ENCODE results near the gene SFMBT1.

Gene SFMBT1

DNA sequence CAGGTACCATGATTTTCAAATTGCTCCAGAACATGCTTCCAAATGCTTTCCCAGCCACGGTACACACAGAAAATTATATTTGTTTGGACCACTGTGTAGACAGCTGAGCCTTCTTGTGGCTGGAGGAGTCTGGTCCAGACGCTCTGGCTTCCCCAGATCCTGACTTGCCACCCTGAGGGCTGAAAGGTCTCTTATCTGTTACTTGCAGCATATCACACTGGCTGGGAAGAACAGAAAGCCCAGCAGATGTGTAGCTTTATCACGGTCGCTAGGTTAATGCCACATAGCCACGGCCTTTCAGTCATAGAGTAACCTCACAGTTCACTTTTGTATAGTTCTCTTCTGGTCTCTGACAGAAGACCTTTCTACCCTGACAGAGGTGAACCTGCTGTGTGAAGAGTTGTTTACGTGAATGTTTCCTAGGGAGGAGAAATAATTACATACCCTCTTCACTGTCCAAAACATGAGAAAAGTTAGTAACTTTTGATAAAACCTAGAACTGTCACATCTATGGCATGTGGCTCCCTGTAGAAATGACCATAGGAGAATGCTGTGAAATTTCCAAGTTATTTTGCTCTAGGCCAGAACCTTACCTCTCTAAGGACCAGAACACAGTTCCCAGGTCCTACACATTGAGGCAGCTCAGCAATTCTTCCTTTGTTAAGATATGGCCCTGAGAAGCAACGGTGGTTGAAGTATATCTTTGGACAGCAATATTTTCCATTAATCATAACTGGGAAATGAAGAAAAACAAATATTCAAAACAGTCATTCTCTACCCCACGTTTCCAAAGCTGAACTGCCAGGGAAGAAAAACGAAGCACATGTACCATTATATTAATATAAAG is 132.8 kb downstream of the SFMBT1 start:
- no peak for DNase-seq

DNA sequence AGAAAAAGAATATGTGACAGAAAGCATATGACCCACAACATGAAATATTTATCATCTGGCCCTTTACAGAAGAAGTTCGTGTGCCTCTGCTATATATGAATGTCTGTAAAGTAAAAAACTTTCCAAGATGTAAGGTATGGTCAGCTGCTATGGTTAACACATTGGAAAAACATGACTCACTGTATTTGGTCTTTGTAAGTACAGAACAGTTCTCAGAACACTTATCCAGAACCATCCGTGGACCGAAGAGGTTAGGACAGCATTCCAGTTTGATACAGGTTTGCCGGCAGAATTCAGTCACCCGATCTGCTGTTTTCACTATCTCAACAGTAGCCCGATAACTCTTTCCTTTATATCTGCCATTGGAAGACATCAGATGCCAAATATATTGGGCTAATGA is 135.1 kb downstream of the SFMBT1 start:
- DNase-seq = no peak

DNA sequence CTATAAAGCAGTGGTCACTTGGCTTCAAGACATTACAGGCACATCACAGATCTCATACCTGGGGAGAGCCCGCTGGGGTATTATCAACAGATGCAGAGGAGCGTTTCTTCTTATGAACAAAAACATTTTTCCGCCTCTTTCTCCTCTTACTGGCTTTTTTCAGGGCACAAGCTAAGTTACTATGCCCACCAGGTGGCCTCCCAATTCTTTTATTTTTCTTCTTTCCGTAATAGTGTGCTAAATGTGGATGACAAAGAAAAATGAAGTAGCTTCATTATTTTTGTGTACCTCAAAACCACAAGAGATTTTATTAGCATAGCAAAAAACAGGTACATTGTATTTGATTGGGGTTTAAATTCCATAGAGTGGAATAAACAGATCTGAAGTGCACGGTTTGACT is 138.4 kb downstream of the SFMBT1 start:
- DNase-seq = no peak

DNA sequence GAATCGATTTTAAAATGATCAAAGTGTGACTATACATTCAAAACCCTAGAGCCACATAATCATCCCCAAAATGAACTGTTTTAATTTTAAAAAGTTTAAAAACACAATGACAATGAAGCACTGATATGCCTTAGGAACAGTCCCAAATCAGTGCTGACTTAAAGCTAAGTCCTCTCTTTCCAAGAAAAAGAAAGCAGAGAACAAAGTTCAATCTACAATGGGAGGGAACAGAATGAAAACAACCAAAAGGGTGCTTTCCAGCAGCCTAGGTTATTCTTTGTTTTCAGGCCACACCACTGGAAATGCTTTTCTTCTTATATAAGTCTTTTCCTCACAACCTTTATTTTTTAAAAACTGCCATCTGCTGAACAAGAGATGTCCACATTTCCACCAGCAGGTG is 141.3 kb downstream of the SFMBT1 start:
- no peak for DNase-seq

DNA sequence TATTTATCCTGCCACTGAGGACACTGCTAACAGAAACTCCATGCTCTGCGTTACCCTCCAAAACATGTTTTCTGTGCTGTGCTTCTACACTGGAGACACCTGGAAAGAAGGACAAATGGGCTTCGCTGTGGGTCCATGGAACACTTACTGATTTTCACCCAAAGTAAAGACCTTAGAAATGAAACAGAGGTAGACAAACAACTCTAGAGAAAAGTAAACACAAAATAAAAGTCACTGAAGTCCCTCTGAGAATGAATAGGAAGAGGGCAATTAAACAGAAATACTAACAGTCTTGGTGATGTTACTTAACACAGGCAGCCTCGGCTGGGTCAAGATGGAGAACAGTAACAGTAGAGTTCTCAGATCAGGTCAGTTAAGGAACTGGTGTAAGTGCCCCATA is 141.9 kb downstream of the SFMBT1 start:
- no peak for DNase-seq

DNA sequence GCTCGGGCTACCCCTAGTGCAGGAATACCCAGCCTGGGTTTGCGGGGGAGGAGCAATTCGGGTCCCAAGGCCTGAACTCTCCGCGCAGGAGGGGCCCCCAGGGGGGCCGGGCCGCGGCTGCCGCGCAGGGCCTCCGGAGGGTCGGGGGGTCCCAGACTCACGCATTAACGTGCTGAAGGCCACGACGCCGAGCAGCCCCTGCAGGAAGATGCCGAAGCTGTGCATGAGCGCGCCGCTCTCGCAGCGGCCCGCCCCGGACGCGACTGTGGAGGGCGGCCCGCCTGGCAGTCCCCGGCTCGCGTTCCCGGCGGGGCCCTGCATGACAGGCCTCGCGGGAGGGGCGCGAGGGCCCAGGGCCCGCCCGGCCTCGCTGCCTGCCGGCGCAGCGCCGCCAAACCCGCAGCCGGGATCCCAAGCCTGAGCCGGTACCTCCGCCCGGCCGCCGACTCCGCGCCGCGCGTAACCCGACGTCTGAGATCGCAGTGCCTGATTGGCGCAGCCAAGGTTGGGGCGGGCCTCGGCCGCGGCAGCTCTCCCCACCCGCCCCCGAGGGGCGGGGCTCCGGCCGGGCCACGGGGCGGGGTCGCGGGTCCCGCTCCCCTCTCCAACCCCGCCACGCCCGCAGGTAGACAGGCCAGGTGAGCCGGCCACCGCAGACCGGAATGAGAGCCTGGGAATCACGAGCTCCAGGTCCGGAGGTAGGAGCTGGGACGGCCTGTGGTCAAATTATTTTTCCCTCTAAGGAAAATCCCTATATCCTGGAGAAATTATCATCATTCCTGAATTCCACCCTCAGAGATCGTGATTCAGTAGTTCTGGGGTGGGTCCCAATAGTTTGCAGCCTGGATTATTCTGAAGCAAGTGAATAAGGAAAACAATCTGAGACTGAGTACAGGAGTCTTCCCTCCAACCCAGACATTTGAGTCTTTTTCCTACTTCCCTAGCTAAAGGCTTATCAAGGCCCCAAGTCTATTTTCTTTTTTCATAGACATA is 148.4 kb downstream of the SFMBT1 start, which contains the start of gene STIMATE:
TSS of gene STIMATE (minus strand) at position 419 of the 993 bp plus-strand sequence. CDS start at position 321, 98 bp downstream.
- DNase-seq = peak; percentile 91

DNA sequence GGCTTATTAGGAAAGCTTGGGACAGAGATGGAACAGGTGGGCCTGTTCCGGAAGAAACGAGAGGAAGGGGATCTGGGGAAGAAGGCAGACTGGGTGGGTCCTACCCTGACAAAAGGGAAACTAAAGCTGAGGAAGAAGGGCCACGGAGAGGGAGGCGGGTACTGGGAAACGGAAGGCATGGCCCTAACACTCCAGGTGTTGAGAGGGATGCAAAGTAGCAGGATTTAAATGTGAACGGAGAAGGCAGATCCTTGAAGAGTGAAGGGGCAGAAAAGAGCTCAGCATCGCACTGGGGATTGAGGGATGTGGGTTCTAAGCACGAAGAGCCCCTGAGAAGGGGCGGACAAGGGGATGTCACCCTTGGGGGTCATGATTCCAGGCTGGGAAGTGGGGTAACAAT is 149.3 kb downstream of the SFMBT1 start:
- DNase-seq = no peak

DNA sequence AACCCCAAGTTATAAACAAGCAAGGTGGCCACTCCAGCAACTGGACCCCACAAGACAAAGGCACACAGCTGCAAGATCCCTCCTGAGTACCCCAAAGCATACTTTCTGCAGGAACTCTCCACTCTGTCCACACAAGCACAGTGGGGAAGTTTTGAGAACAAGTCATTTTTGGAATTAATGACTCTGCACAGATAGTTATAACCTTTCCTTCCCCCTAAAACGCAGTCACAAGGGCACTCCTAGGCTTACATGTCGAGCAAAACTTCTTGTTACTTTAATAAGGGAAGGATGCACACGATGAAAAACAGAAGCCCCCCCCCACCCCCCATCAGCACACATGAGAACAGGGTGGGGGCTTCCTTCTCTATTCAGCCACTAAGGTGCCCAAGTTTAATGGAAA is 149.7 kb downstream of the SFMBT1 start:
- DNase-seq = no peak

DNA sequence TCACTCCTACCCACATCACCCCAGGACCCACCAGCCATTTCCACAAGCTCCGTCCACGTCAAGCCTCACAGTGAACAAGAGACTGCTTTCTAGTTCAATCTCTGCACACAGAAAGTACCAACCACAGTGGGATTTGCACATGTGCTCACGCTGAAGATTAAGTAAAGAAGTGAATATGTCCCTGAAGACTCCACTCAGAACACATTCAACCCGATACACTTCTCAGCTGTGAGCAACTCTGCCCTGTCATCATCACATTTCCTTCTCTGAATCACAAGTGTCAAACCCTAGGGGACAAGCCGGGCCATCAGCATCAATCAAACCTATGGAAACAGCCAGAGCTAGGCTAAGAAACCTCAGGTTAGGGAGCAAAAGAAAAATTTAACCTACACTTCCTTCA is 150.5 kb downstream of the SFMBT1 start:
- no peak for DNase-seq

DNA sequence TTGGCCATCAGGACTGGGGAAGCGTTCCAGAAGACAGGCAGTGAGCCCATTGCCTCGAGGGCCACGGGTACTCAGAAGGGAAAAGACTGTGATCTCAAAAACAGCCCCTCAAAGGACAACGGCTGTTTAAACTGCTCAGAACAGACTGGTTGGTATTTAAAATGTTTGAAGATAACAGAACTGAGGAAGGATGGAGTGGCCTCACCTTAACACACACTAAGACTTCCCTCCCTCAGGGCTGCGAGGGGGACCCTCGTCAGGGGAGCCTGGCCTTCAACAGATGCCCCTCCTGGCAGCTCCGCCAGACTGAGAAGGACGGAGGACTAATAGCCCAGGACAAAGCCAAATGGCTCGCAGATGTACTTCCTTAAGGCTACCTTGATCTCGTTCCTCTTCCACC is 151.1 kb downstream of the SFMBT1 start:
- no peak for DNase-seq

DNA sequence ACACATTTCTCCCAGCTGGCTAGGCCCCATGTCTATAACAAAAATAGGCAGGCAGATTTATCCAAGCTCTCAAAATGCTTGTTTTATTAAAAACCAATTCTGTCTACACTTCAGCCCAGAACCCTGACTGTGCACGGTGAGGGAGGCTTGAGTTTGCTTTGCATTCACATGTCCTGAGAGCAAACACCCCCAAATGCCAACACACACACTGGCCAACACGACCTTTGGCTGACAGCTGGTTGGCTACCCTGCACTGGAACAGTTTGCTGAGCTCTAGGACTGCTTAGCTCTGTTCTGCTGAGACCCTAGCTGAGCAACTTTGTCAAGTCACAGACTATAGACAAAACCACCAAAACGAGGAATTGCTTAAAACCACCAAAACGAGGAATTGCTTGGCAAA is 152.2 kb downstream of the SFMBT1 start:
- DNase-seq = no peak

DNA sequence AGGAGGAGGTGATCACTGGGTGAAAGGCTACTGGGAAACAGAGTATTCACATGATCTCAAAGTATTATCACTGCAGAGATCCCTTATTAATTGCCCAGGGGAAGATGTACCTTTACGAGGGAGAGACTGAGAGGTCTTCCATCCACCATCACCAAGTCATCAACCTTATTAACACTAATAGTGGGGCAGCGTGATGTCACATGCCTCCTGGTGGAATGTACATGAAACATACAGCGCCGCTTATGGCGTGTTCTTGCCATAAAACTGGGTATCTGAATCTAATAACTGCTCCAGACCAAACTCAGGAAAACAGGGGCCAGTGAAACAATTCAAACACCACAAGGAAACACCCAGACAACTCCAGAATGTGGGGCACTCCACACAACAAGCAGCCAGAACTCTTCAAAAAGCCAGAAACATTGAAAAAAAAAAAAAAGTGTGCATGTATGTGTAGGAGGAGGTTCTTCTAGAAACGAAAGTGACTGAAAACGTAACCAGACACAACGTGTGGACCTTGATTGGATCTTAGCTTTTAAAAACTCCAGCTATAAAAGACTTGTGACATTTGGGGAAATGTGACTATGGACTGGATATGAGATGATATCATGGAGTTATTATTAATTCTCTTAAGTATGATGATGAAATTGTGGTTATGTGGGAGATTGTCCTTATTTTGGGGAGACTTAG is 153.1 kb downstream of the SFMBT1 start:
- DNase-seq = peak; percentile 25

DNA sequence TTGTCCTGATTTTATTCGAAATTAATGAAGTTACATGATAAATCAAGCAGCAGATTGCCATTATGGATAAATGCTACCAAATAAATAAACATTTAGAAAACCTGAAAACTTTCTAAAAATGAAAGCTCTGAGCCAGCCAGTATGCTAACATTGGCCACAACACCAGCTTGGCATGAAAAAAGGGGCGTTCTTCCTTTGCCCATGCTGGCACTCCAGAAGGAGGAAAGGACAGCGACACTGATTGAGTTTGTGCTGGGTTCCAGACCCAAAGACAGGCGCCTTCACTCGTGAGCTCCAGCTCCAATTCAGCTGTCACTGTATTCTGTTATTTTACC is 153.6 kb downstream of the SFMBT1 start:
- no peak for DNase-seq

DNA sequence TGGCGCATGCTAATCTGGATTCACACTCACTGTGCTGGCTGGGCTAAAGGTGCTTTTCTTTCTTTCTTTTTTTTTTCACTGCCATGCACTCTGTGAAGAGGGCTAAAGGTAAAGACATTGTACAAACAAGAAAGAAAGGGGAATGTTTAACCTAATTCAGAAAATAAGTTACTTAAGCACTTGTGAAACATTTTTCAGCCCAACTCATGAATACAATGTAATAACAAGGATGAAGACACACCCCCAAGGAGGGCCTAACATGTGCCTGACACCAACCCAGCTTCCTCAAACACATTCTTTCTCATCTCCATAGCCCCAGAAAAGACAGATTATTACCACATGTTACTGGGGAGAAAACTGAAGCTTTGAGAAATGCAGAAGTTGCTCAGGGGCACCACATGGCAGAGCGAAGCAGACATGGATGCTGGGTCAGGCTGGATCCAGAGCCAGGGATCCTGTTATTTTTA is 154.2 kb downstream of the SFMBT1 start:
- no peak for DNase-seq

DNA sequence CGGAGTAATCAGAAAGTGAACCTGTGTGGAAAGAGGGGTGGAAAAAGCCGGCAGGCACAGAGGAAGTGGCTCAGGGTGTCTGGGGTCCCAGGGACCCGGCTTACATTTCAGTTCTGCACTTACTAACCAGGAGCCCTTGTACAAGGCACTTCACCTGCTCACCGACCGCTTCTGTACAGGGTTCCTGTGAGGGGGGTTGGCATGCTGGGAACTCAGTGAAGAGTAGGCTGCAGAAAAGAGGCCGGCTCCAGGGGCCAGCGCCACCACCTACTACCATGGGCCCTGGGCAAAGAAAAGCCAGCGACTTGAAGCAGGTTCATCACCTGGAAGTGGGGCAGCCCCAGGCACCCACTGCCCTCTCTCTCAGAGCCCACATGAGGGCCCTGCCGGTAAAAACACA is 154.7 kb downstream of the SFMBT1 start:
- no peak for DNase-seq

DNA sequence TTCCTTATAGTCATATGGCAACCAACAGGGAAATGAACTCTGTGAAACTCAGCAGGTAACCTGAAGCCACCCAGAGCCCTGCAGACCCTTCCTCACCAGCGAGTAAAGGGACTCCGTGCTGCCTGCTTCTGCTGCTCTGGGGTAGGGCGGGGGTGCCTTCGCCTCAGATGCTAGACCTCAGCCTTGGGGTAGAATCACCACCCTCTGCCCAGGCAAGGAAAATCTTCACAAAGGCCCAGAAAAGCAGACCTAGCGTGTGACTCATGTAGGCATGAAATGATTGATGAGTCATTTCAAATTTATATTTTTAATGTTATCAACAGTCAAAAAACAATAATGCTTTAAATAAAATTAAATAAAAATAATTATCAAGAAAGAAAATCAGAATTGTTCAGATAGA is 155.1 kb downstream of the SFMBT1 start:
- no peak for DNase-seq

DNA sequence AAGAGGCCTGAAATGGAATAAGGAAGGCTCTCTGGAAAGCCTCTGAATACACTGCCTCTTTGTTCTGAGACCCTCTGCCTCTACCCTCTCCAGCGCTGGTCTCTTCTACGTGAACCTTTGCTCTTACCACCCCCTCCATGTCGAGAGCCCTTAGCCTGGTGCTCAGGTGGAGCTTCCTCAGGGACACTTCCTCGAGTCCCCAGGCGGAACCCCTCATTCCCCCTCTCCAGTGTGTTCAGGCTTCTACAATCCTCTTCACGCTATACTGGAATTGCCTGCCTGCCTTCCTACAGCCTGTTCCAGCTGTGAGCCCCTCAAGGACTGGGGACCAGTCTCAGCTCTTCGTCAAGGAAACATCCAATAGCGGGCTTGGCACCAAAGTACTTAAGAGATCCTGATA is 156.0 kb downstream of the SFMBT1 start:
- DNase-seq = no peak

DNA sequence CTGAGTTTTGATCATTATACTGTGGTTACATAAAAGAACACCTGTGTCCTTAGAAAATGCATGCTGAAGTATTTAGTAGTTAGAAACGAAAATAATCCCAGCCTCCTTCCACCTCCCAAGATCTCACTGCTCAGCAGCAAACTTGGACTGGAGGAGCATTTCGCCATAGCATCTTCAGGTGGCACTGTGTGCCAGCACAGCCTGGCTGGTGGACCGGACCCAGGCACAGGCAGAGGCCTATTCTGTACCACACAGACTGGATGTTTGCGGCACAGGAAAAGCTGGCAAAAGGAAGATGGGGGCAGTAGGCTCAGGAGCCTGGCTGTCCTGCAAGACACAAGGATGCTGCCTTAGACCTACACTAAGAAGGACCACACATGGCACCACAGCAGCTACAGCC is 158.7 kb downstream of the SFMBT1 start:
- DNase-seq = no peak

DNA sequence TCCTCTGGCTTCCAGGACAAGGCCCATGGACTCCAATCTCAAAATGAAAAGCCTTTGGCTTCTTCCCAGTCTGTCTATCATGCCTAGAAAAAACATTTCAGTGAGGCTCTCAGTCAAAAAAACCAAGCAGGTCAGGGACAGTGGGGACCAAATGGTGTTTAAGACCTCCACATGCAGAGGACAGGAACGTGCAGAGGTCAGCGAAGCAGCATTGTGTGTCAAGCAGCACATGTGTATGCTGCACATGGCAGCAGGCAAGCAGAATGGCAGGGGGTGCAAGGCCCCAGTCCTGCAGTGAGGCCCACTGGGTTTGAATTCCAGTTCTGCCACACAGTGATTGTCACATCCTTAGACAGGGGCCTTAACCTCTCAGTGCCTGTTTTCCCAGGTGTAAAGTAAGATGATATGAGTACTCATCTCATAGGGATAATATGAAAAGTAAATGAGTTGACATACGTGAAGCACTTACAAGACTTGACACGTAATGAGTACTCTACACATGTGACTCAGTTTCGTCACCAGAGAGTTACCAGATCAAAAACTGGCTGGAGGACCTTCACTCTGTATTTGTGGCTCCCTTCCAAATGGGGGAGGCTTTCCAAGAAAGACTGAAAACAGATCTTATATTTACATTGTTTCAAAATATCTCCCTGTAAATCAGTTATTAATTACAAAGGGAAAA is 159.7 kb downstream of the SFMBT1 start:
- no peak for DNase-seq

DNA sequence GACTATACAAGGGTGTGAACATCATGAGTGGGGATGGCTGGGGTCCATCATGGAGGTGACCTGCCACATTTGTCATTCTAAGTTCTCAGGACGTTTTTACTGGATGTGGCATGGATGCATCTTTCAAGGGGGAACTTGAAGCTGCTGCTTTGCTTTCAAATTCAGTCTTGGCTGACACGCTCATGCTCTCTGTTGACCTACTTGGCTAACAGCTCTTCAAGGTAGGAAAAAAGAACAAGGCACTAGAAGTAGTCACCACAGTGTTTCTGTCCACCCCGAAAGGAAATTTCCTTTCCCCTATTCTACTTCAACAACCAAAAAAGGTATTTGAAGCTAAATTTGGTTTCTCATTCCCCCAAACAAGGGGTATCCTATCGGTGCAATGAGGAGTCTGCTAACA is 163.5 kb downstream of the SFMBT1 start:
- no peak for DNase-seq

DNA sequence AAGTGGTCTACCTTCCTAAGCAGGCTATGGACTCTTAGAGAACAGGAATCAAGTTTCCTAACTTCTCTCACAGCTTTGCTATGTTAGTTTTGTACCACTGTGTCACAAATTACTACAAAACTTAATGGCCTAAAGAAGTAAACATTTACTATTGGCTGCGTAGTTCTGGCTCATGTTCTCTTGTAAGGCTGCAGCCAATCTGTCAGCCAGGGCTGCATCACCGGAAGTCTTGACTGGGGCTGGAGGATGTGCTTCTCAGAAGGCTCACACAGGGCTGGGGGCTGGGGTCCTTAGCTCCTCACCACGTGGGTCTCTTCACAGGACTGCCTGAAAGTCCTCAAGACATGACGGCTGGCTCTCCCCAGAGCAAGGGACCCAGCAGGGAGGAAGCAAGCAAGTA is 164.0 kb downstream of the SFMBT1 start:
- no peak for DNase-seq

DNA sequence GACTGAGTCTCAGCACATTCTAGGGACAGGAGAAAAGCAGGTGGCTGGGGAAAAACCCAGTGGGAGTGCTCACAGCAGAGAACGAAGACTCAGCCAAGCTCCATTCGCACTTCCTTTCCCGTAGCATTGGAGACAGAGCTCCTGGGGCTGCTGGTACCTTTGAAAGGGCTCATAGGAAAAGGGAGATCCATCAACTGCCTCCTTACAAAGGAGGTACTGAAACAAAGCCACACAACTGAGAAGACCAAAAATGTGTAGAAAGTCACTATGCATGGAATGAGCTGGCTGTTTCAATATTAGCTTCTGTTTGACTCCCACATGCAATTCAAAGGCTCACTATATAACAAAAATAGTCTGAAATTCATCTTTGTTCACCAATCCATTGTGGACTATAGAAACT is 165.4 kb downstream of the SFMBT1 start:
- no peak for DNase-seq

DNA sequence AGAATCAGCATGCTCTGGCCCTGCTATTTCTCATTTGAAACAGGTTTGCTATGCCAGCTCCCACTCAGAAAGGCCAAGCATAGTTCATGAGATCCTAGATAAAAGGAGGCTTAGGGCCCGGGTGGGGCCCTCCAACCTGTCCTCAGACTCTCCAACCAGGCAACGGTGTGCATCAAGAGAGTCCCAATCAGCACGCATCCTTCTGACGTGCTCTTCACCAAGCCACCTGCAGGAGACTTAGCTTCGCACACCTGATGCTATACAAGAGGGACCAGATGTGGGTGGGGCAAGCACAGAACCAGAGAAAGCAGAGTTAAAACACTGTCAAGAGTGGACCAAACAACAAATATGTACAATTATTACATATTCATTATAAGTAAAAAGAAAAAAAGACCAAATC is 165.8 kb downstream of the SFMBT1 start:
- DNase-seq = no peak

Measured in activated T-cell treated with anti-CD3 and anti-CD28 coated beads, Interleukin-2, amount 50 U/mL, for 1 hour (primary cell).